ENCODE results near the gene GID4. TPM values are rescaled to one million over a fixed set of nuclear protein-coding genes. Genes with fewer than 3 reads are reported as not detected.
"Not testable (repeated sequence)": the region's sequence is repeated elsewhere in the genome, so short reads cannot be mapped to it uniquely, and the experiment has no call there.

GID4 gene
- polyA plus RNA-seq, 3 donors = 4.1 to 6.0 (median 4.4) TPM

DNA sequence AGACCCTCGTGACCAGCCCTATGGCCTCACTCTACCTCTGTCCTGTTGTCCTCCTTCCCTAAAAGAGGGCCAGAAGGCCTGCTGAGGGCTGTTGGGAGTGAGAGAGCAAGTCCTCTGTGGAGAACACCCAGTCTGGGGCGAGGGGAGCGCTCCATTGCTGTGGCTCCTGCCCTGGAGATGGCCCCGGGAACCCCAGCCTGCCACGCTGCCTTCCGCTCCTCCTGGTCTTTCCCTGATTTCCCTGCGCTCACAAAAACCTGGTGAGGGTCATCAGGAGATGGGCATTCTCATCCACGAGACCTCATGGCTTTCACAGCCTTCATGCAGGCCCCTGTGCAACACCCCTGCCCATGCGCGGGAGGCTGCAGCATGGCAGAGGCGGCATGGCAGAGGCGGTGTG is 45.4 kb upstream of the GID4 start:
- no peaks in the 10 kb centered on the region for H3K79me2 ChIP-seq (ENCODE audit: insufficient read depth, low read length)
- peaks cover 2 to 6% (median 5%) of the 10 kb centered on the region in 3 donors for H3K27me3 Mint-ChIP-seq (ENCODE audit: low read depth in 3 of 3)
- H3K27ac Mint-ChIP-seq = peak overlapping the region in 1 of 7 donors; percentile 18
- H3K4me3 ChIP-seq (replicated peaks in 1 of 3; ENCODE audit: low read depth in 2 of 3, low read length in 3 of 3) = no peak overlapping the region
- H3K9me3 Mint-ChIP-seq = peaks cover 0 to 2% (median 0%) of the 10 kb centered on the region in 7 donors
- no peaks in the 10 kb centered on the region for H4K20me1 ChIP-seq (ENCODE audit: insufficient read depth, low read length)
- intact Hi-C loops (cut with micrococcal nuclease) = loop anchor here in 1 of 2 donors (5.0 kb wide), 1 partner anchor 33 kb away; no protein-coding TSS in a partner anchor
- no peaks in the 10 kb centered on the region for H3K4me1 ChIP-seq (ENCODE audit: control insufficient read depth in 1 of 2, insufficient read depth in 2 of 2, low read length in 2 of 2)
- H3K27me3 ChIP-seq (ENCODE audit: control insufficient read depth in 2 of 2, insufficient read depth in 2 of 2, low read length in 2 of 2) = no peaks in the 10 kb centered on the region
- DNase-seq = no peak
- peaks cover 3% of the 10 kb centered on the region for H3K4me1 Mint-ChIP-seq
- no peak overlapping the region for H3K9ac ChIP-seq (ENCODE audit: insufficient read depth, low read length, poor library complexity, severe bottlenecking)
- H2AFZ ChIP-seq (ENCODE audit: insufficient read depth, low read depth, low read length, poor library complexity, severe bottlenecking) = no peak overlapping the region
- WGBS (ENCODE audit: insufficient coverage) = 95% methylated on average over 12 of the region's 12 CpGs
- H3K4me3 Mint-ChIP-seq = no peak overlapping the region
- no peaks in the 10 kb centered on the region for H3K9me3 ChIP-seq (replicated peaks in 1 of 2; ENCODE audit: control insufficient read depth in 1 of 2, insufficient read depth in 1 of 2, low read length in 2 of 2)
- no peak overlapping the region for H3K4me2 ChIP-seq (replicated peaks; ENCODE audit: extremely low read depth, low read length, poor library complexity, severe bottlenecking)
- H3K27ac ChIP-seq (ENCODE audit: low read depth in 1 of 2, low read length in 2 of 2) = no peak overlapping the region
- TF ChIP-seq, protein P1, sequence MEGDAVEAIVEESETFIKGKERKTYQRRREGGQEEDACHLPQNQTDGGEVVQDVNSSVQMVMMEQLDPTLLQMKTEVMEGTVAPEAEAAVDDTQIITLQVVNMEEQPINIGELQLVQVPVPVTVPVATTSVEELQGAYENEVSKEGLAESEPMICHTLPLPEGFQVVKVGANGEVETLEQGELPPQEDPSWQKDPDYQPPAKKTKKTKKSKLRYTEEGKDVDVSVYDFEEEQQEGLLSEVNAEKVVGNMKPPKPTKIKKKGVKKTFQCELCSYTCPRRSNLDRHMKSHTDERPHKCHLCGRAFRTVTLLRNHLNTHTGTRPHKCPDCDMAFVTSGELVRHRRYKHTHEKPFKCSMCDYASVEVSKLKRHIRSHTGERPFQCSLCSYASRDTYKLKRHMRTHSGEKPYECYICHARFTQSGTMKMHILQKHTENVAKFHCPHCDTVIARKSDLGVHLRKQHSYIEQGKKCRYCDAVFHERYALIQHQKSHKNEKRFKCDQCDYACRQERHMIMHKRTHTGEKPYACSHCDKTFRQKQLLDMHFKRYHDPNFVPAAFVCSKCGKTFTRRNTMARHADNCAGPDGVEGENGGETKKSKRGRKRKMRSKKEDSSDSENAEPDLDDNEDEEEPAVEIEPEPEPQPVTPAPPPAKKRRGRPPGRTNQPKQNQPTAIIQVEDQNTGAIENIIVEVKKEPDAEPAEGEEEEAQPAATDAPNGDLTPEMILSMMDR (IDR thresholded peaks at IDR 0.05) = no peak
- no peaks in the 10 kb centered on the region for H3K36me3 Mint-ChIP-seq
- no peaks in the 10 kb centered on the region for H3K36me3 ChIP-seq (replicated peaks in 1 of 2; ENCODE audit: control insufficient read depth in 1 of 2, insufficient read depth in 2 of 2, low read length in 2 of 2)

DNA sequence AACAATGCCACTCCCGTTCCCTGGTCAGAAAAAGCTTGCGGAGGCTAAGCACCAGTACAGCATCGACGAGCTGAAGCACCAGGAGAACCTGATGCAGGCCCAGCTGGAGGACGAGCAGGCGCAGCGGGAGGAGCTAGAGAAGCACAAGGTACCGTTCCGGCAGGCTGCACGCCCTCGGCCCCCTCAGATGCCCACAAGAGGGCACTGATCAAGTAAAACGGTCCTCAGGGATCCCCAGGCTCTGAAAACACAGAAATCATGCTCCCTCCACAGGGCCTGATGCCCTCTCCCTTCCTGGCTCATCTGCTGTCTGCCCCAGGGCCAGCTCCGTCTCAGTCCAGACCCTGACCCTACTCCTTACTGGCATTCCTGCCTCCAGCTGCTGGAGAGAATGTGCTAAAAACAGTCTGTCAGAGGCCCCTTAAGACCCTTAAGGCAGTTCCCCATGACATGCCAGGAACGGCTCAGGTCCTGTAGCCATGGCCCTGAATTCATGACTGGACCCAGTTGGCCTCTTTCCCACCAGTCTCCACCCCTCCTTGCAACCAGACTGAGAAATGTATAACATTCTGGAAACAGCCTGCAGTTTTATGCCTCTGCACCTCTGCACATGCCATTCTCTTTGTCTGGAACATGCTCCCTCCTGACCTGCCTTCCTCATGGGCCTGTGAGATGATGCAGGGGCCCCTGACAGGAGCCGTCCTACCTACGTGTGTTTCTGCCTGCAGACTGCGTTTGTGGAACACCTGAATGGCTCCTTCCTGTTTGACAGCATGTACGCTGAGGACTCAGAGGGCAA is 44.7 kb upstream of the GID4 start:
- peaks cover 2 to 8% (median 4%) of the 10 kb centered on the region in 3 donors for H3K27me3 Mint-ChIP-seq (ENCODE audit: low read depth in 3 of 3)
- intact Hi-C loops (cut with micrococcal nuclease) = loop anchor here in 1 of 2 donors (5.0 kb wide), 1 partner anchor 33 kb away; no protein-coding TSS in a partner anchor

DNA sequence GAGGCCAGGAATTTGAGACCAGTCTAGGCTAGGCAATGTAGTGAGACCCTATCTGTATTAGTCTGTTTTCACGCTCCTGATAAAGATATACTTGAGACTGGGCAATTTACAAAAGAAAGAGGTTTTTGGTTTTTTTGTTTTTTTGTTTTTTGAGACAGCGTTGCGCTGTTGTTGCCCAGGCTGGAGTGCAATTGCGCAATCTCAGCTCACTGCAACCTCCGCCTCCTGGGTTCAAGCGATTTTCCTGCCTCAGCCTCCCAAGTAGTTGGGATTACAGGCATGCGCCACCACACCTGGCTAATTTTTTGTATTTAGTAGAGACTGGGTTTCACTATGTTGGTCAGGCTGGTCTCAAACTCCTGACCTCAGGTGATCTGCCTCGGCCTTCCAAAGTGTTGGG is 43.3 kb upstream of the GID4 start:
- H3K36me3 ChIP-seq (replicated peaks in 1 of 2; ENCODE audit: control insufficient read depth in 1 of 2, insufficient read depth in 2 of 2, low read length in 2 of 2); H3K4me1 Mint-ChIP-seq; H3K27me3 ChIP-seq (ENCODE audit: control insufficient read depth in 2 of 2, insufficient read depth in 2 of 2, low read length in 2 of 2); H2AFZ ChIP-seq (ENCODE audit: insufficient read depth, low read depth, low read length, poor library complexity, severe bottlenecking); H3K4me1 ChIP-seq (ENCODE audit: control insufficient read depth in 1 of 2, insufficient read depth in 2 of 2, low read length in 2 of 2); H3K4me2 ChIP-seq (replicated peaks; ENCODE audit: extremely low read depth, low read length, poor library complexity, severe bottlenecking); H3K9ac ChIP-seq (ENCODE audit: insufficient read depth, low read length, poor library complexity, severe bottlenecking); H3K4me3 Mint-ChIP-seq; H3K27me3 Mint-ChIP-seq (ENCODE audit: low read depth in 3 of 3); H3K9me3 ChIP-seq (replicated peaks in 1 of 2; ENCODE audit: control insufficient read depth in 1 of 2, insufficient read depth in 1 of 2, low read length in 2 of 2); intact Hi-C loops (cut with micrococcal nuclease); H3K27ac ChIP-seq (ENCODE audit: low read depth in 1 of 2, low read length in 2 of 2); H4K20me1 ChIP-seq (ENCODE audit: insufficient read depth, low read length); H3K9me3 Mint-ChIP-seq; DNase-seq; H3K79me2 ChIP-seq (ENCODE audit: insufficient read depth, low read length); H3K4me3 ChIP-seq (replicated peaks in 1 of 3; ENCODE audit: low read depth in 2 of 3, low read length in 3 of 3); H3K27ac Mint-ChIP-seq; H3K36me3 Mint-ChIP-seq: not testable (repeated sequence)
- WGBS (ENCODE audit: insufficient coverage) = 85% methylated on average over 4 of the region's 8 CpGs

More for the DNA sequence above, 44.7 kb upstream of the GID4 start:
- no peak overlapping the region for H3K9ac ChIP-seq (ENCODE audit: insufficient read depth, low read length, poor library complexity, severe bottlenecking)
- no peak overlapping the region for H3K27ac ChIP-seq (ENCODE audit: low read depth in 1 of 2, low read length in 2 of 2)
- DNase-seq = peak in 2 of 3 donors; percentile 12 to 30
- H3K36me3 ChIP-seq (replicated peaks in 1 of 2; ENCODE audit: control insufficient read depth in 1 of 2, insufficient read depth in 2 of 2, low read length in 2 of 2) = no peaks in the 10 kb centered on the region
- Mint-ChIP-seq H3K27ac (peak overlapping the region in 4 of 7 donors; percentile 13 to 61 (median 23)), H3K4me3 (no peak overlapping the region), H3K4me1 (peaks cover 3% of the 10 kb centered on the region), H3K9me3 (peaks cover 0 to 2% (median 0%) of the 10 kb centered on the region in 7 donors), H3K36me3 (no peaks in the 10 kb centered on the region)
- H3K4me2 ChIP-seq (replicated peaks; ENCODE audit: extremely low read depth, low read length, poor library complexity, severe bottlenecking) = no peak overlapping the region
- H3K9me3 ChIP-seq (replicated peaks in 1 of 2; ENCODE audit: control insufficient read depth in 1 of 2, insufficient read depth in 1 of 2, low read length in 2 of 2) = no peaks in the 10 kb centered on the region
- no peak overlapping the region for H3K4me3 ChIP-seq (replicated peaks in 1 of 3; ENCODE audit: low read depth in 2 of 3, low read length in 3 of 3)
- no peaks in the 10 kb centered on the region for H4K20me1 ChIP-seq (ENCODE audit: insufficient read depth, low read length)
- TF ChIP-seq, protein P1 (IDR thresholded peaks at IDR 0.05) = peak; percentile 38
- no peak overlapping the region for H2AFZ ChIP-seq (ENCODE audit: insufficient read depth, low read depth, low read length, poor library complexity, severe bottlenecking)
- no peaks in the 10 kb centered on the region for H3K27me3 ChIP-seq (ENCODE audit: control insufficient read depth in 2 of 2, insufficient read depth in 2 of 2, low read length in 2 of 2)
- no peaks in the 10 kb centered on the region for H3K4me1 ChIP-seq (ENCODE audit: control insufficient read depth in 1 of 2, insufficient read depth in 2 of 2, low read length in 2 of 2)
- no peaks in the 10 kb centered on the region for H3K79me2 ChIP-seq (ENCODE audit: insufficient read depth, low read length)
- 79% methylated on average over 18 of the region's 18 CpGs for WGBS (ENCODE audit: insufficient coverage)
